ENCODE data around the gene PARVA. TPM values are rescaled to one million over a fixed set of nuclear protein-coding genes. Genes with fewer than 3 reads are reported as not detected.

The PARVA gene
- total and polyA plus RNA-seq, 2 of the 8 experiments (the other 6 are each of a cell fraction or from before 2014, with no cell fraction given): 3.1 to 13.5 TPM

DNA sequence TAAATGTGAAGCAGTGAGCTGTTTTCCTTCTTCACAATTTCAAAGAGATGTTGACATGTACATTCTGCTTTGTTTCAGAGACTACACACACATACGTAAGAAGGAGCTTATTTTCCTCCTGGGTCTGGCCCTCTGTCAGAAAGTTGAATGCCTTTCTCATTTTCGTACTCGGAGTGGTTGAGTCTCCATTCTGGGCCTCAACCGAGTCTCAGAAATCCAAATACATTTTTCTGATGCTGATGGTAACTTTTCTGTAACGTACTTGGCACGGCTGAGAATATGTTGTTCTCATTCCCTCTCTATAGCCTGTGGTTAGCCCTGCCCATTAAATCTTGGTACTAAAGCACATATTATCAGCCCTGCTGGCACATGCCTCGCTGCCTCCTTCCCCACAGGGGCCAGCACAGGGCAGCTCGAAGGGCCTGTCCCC lies 25.3 kb downstream of the PARVA start:
- TF ChIP-seq, protein P1, sequence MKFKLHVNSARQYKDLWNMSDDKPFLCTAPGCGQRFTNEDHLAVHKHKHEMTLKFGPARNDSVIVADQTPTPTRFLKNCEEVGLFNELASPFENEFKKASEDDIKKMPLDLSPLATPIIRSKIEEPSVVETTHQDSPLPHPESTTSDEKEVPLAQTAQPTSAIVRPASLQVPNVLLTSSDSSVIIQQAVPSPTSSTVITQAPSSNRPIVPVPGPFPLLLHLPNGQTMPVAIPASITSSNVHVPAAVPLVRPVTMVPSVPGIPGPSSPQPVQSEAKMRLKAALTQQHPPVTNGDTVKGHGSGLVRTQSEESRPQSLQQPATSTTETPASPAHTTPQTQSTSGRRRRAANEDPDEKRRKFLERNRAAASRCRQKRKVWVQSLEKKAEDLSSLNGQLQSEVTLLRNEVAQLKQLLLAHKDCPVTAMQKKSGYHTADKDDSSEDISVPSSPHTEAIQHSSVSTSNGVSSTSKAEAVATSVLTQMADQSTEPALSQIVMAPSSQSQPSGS (IDR thresholded peaks at IDR 0.05; ENCODE audit: low read length): no peak
- TF ChIP-seq YY1 (IDR thresholded peaks at IDR 0.05; ENCODE audit: low read depth, low read length) (no peak), CBX8 (IDR thresholded peaks at IDR 0.05; ENCODE audit: borderline replicate concordance, low read depth, low read length) (no peak), SP1 (IDR thresholded peaks at IDR 0.05; ENCODE audit: low read depth, low read length) (no peak), MAFK (IDR thresholded peaks at IDR 0.05; ENCODE audit: low read depth, low read length) (no peak), TAF1 (IDR thresholded peaks at IDR 0.05; ENCODE audit: low read depth, low read length) (no peak), CTBP2 (IDR thresholded peaks at IDR 0.05; ENCODE audit: borderline replicate concordance, insufficient read depth, insufficient read length, low read length) (no peak)
- Histone ChIP-seq H2AFZ (ENCODE audit: low read length) (no peak overlapping the region), H3K23me2 (ENCODE audit: low read depth, low read length) (no peaks in the 10 kb centered on the region), H4K20me1 (replicated peaks in 1 of 2; ENCODE audit: control insufficient read depth in 1 of 2, insufficient read depth in 2 of 2, low read length in 2 of 2) (no peaks in the 10 kb centered on the region), H3K4me1 (replicated peaks in 1 of 4; ENCODE audit: control insufficient read depth in 3 of 4, insufficient read depth in 4 of 4, low read length in 3 of 4) (peaks cover 0 to 5% (median 0%) of the 10 kb centered on the region in 4 experiments; a peak in 2 of 7 replicates), H3K56ac (replicated peaks; ENCODE audit: insufficient read length, low read depth, low read length) (no peak overlapping the region), H3K18ac (ENCODE audit: extremely low read depth, low read length) (no peak overlapping the region), H3K27ac (ENCODE audit: low read depth, low read length) (no peak overlapping the region), H2BK120ac (replicated peaks; ENCODE audit: low read depth, low read length) (no peak overlapping the region), H2BK12ac (ENCODE audit: low read depth, low read length) (no peak overlapping the region), H3K79me2 (ENCODE audit: control insufficient read depth in 1 of 2, insufficient read depth in 2 of 2, low read length in 2 of 2) (no peaks in the 10 kb centered on the region), H2BK20ac (ENCODE audit: low read length) (no peak overlapping the region), H3K4me2 (ENCODE audit: insufficient read depth in 1 of 2, low read depth in 2 of 2, low read length in 2 of 2) (no peak overlapping the region), H4K8ac (ENCODE audit: extremely low read depth, insufficient read depth, low read length) (no peak overlapping the region), H3K27me3 (replicated peaks in 1 of 4; ENCODE audit: control insufficient read depth in 3 of 4, extremely low read depth in 1 of 4, insufficient read depth in 3 of 4, low read length in 3 of 4) (no peaks in the 10 kb centered on the region), H2AK5ac (ENCODE audit: low read depth, low read length) (no peak overlapping the region), H2BK5ac (ENCODE audit: low read depth, low read length) (no peak overlapping the region), H3K4ac (replicated peaks; ENCODE audit: insufficient read length, low read depth, low read length) (no peak overlapping the region), H3K23ac (ENCODE audit: insufficient read length) (no peak overlapping the region), H4K91ac (replicated peaks; ENCODE audit: insufficient read length, low read length) (no peak overlapping the region), H3K9ac (replicated peaks in 1 of 4; ENCODE audit: extremely low read depth in 1 of 4, low read depth in 3 of 4, low read length in 3 of 4) (no peak overlapping the region), H2BK15ac (ENCODE audit: low read length) (no peak overlapping the region), H4K5ac (ENCODE audit: insufficient read length, low read depth, low read length) (no peak overlapping the region), H3K14ac (ENCODE audit: insufficient read length) (no peak overlapping the region), H3K9me3 (ENCODE audit: insufficient read depth in 2 of 2, low read depth in 1 of 2, low read length in 1 of 2) (no peaks in the 10 kb centered on the region), H3K36me3 (ENCODE audit: control insufficient read depth in 2 of 4, insufficient read depth in 4 of 4, low read length in 3 of 4) (no peaks in the 10 kb centered on the region), H3K79me1 (ENCODE audit: low read depth, low read length) (no peaks in the 10 kb centered on the region), H3K4me3 (ENCODE audit: extremely low read depth in 1 of 4, insufficient read depth in 2 of 4, low read depth in 3 of 4, low read length in 4 of 4) (no peak overlapping the region)
- WGBS, 2 experiments (ENCODE audit: extremely low coverage in 1 of 2, insufficient coverage in 1 of 2, insufficient read length in 1 of 2, insufficient replicate concordance in 2 of 2, low coverage in 1 of 2, low lambda C conversion rate in 2 of 2, missing lambda C conversion rate in 1 of 2): 87% methylated on average over 8 of the region's 8 CpGs; no CpG with 5 or more reads in 1 of the 2 experiments
- no peak for DNase-seq (ENCODE audit: low read depth in 1 of 2, low spot score in 2 of 2)
- ChIA-PET CTCF (ENCODE audit: partially characterized antibody) (interaction anchor here (1.1 to 1.6 kb wide), 4 partner anchors 15 to 216 kb away, joined by 3 read pairs; no protein-coding TSS in a partner anchor), POLR2A (ENCODE audit: partially characterized antibody) (interaction anchor here (0.6 kb wide), 1 partner anchor 429 kb away, joined by 3 read pairs; no protein-coding TSS in a partner anchor)
- FAIRE-seq: no peak

All from H1 (cell line).